Stimulated activated naive CD8-positive, alpha-beta T cell treated with anti-CD3 and anti-CD28 coated beads, Interleukin-15, amount 100 ng/mL, for 72 hours (primary cell): ENCODE results near the gene GALNS.
A peak's percentile ranks its signal among the peaks of the same experiment; 100 is the strongest.
"Not testable (repeated sequence)": the region's sequence is repeated elsewhere in the genome, so short reads cannot be mapped to it uniquely, and the experiment has no call there.

Experiments used
- ATAC-seq: fragments of 150-1000 bp; cut with Tn5 transposase; 2 replicates; pipeline ENCODE4 v1.10.0; 2021; ENCODE audit warnings: mild to moderate bottlenecking, moderate library complexity
- DNase-seq, 2 donors: peaks; one replicate each; pipeline ENCODE4 v3.0.0; 2021 to 2022
- H3K27ac Mint-ChIP-seq, 2 donors: one replicate each; pipeline ENCODE4 v1.8.0; 2022; ENCODE audit warnings: mild to moderate bottlenecking in 2 of 2, mixed read lengths in 2 of 2, moderate library complexity in 2 of 2
- H3K27me3 Mint-ChIP-seq: one replicate; pipeline ENCODE4 v1.8.0; 2022; ENCODE audit warnings: mixed read lengths
- H3K4me1 Mint-ChIP-seq: one replicate; pipeline ENCODE4 v1.8.0; 2022; ENCODE audit warnings: mild to moderate bottlenecking, mixed read lengths
- H3K4me3 Mint-ChIP-seq, 2 donors: one replicate each; pipeline ENCODE4 v1.8.0; 2022; ENCODE audit warnings: mild to moderate bottlenecking in 2 of 2, mixed read lengths in 2 of 2, moderate library complexity in 1 of 2
- H3K9me3 Mint-ChIP-seq, 2 donors: one replicate each; pipeline ENCODE4 v1.8.0; 2022; ENCODE audit warnings: mixed read lengths in 2 of 2

GALNS gene

DNA sequence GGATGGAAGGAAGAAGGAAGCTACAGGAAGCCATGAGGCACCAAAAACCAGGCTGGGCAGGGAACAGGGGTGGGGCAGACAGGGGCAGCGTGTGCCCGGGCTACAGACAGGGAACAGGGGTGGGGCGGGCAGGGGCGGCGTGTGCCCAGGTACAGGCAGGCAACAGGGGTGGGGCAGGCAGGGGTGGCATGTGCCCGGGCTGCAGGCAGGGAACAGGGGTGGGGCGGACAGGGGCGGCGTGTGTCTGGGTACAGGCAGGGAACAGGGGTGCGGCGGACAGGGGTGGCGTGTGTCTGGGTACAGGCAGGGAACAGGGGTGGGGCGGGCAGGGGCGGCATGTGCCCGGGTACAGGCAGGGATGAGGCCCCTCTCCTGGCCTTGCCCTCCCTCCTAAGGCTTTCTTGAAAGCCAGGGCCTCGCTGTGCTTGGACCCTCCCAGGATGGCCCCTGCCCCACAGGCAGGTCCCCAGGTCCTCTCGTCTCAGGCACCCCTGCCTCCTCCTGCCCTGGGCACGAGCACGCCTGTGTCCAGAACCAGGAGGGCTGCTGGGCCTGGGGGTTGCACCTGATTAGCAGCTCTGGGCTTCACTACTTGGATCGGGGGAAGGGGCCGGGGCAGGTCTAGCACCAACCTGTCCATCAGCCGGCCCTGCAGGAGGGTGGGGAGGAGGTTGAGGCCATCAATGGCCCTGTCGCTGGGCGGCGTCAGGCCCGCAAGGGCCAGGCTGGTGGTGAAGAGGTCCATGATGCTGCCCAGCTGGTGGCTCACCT lies 30.5 kb downstream of the GALNS start:
- peak overlapping the region; percentile 19 to 35 for H3K27ac Mint-ChIP-seq
- ATAC-seq (peak; percentile 36), DNase-seq (no peak)
- H3K4me3 Mint-ChIP-seq: no peak overlapping the region
- H3K9me3 Mint-ChIP-seq: no peaks in the 10 kb centered on the region
- H3K4me1 Mint-ChIP-seq: no peaks in the 10 kb centered on the region
- no peaks in the 10 kb centered on the region for H3K27me3 Mint-ChIP-seq

DNA sequence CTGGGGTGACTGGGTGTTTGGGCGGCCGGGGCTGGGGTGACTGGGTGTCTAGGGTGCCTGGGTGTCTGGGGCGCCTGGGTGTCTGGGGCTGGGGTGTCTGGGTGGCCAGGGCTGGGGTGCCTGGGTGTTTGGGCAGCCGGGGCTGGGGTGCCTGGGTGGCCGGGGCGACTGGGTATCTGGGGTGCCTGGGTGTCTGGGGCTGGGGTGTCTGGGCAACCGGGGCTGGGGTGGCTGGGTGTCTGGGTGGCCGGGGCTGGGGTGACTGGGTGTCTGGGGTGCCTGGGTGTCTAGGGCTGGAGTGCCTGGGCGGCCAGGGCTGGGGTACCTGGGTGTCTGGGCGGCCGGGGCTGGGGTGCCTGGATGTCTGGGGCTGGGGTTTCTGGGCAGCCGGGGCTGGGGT lies 31.6 kb downstream of the GALNS start:
- Mint-ChIP-seq H3K27ac (no peak overlapping the region), H3K27me3 (no peaks in the 10 kb centered on the region), H3K4me1 (no peaks in the 10 kb centered on the region), H3K9me3 (no peaks in the 10 kb centered on the region), H3K4me3 (no peak overlapping the region)
- ATAC-seq: peak; percentile 48
- no peak for DNase-seq

DNA sequence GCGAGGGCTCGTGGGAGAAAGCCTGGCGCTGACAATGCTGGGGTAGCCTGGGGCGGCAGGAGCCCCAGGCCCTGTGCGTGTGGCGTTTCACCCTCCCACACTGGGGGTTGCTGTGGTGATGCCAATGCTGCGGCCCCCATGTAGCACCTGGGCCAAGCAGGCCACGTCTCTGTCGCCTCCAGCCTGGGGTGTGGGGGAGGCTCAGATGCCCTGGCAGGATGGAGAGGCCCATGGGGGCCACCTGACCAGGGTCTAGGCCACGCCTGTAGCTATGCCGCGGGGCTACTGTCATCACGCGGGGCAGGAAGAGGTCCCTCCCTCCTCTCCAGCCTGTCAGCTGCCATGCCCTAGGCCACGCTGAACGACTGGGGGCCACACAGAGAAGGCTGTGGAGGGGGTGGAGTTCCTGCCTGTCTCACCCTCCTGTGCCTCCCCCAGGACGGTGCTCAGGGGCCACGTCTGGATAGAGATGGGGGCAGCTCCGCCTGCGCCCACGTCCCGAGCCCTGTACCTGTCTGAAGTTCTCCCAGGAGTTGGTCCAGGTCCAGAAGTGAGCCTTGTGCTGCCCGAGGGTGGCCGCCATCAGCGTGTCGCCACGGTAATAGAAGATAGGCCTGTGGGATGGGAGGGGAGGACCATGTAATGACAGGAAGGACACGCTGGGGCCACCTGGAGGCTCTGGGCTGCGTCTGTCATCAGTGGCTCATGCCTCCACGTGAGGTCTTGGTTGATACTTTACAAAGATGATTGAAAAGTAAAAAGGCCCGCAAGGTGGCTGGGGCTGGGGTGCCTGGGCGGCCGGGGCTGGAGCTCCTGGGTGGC lies 32.3 kb downstream of the GALNS start:
- peak overlapping the region in 1 of 2 donors; percentile 36 for H3K27ac Mint-ChIP-seq

DNA sequence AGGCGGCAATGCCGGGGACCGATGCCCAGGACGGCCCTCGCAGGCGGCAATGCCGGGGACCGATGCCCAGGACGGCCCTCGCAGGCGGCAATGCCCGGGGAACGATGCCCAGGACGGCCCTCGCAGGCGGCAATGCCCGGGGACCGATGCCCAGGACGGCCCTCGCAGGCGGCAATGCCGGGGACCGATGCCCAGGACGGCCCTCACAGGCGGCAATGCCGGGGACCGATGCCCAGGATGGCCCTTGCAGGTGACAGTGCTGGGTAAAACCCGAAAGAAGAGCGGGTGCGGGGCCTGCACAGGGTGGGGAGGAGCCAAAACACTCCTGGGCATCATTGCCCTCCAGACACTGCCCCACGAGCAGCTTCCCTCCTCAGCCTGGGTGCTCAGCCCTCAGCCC lies 33.1 kb downstream of the GALNS start:
- not testable (repeated sequence) for H3K4me1 Mint-ChIP-seq, H3K4me3 Mint-ChIP-seq, H3K9me3 Mint-ChIP-seq, ATAC-seq, H3K27me3 Mint-ChIP-seq, DNase-seq, H3K27ac Mint-ChIP-seq

More for the DNA sequence above, 32.3 kb downstream of the GALNS start:
- DNase-seq: no peak
- Mint-ChIP-seq H3K27me3 (no peaks in the 10 kb centered on the region), H3K4me1 (no peaks in the 10 kb centered on the region), H3K4me3 (no peak overlapping the region), H3K9me3 (no peaks in the 10 kb centered on the region)
- peak; percentile 2 for ATAC-seq

DNA sequence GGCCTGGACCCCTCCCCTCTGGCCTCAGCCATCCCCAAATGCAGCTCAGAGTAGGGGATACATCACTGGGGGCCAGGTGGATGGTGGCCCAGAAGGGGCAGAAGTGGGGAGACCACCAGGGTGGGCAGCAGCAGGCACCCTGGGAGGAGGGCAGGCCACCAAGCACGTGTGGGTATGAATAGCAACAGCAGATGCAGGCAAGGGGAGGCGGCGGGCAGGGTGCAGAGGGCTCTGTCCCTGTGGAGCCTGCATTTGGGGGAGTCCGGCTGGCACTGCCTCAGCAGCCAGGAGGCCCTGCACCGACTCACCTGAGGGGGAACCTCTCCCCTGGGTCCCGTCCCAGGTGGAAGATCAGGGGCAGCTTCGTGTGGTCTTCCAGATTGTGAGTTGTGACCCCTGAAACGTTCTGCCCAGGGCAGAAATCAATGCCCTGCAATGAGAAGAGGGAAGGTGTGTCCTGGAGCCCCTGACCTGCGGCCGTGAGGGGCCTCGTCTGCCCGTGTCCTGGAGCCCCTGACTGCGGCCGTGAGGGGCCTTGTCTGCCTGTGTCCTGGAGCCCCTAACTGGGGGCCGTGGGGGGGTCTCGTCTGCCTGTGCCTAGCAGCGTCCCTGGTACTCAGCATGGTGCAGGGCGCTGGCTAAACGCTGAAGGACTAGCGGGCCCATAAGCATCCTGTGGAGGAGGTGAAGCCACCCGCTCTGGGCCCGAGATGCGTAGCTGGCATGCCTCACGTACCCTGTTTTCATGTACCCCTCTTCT lies 34.3 kb downstream of the GALNS start:
- DNase-seq: no peak
- Mint-ChIP-seq H3K27ac (no peak overlapping the region), H3K4me1 (no peaks in the 10 kb centered on the region), H3K27me3 (no peaks in the 10 kb centered on the region), H3K9me3 (no peaks in the 10 kb centered on the region), H3K4me3 (no peak overlapping the region)
- ATAC-seq: no peak

DNA sequence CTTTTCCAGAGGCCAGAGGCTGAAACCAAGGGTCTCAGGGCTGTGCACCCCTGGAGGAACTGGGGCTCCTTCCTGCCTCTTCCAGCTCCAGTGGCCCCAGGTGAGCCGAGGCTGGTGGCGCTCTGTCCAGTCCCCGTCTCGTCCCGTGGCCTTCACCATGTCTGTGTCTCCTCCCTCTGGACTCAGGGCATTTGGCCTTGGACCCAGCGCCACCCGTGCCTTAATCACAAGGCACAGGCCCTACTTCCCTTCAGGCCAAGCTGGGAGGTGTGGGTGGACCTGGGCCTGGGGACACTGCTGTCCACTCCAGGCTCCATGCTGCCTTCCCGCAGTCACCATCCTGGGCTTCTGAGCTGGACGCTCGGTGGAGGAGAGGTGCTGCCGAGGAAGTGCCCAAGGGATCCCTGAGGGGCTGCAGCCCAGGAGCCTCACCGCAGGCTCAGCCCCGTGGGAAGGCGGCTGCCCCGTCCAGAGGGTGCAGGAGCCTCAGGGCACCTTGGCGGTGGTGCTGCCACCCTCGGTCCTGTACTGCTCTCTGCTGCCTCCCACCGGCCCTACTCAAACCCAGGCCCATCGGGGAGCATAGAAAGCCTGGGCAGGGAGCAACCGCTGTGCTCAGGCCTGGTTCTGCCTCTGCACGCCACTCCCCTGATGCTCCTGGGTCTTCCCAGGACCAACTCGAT lies 35.4 kb downstream of the GALNS start:
- Mint-ChIP-seq H3K4me1 (no peaks in the 10 kb centered on the region), H3K4me3 (no peak overlapping the region), H3K27me3 (no peaks in the 10 kb centered on the region), H3K9me3 (no peaks in the 10 kb centered on the region), H3K27ac (peak overlapping the region in 1 of 2 donors; percentile 12)
- no peak for DNase-seq
- no peak for ATAC-seq

DNA sequence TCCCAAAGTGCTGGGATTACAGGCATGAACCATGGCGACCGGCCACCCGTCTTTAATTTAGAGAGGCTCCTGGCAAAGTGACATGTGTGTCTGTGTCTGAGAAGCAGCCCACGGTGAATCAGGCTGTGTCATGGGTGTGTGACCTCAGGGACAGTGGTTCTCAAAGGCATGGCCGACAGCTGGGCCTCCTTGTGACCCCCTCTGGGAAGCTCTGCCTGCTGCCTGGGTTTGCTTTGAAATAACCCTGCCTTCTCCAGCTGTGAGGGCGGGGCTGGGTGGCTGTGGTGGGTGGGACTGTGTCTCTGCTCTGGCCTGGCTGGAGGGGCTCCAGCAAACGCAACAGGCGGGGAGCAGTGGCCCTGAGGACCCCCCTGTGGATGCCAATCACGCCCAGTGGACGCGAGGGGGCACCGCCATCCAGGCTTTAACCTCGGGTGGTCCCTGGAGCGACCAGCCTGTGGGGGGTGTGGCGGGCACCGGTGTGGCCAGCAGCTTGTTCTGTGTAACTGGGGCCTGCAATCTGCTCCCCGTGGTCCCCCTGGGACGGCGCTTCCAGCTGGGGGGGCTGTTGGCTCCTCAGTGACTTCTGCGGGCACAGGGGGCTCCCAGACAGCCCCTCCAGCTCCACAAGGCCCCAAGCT lies 36.2 kb downstream of the GALNS start:
- Mint-ChIP-seq H3K27me3 (no peaks in the 10 kb centered on the region), H3K4me1 (no peaks in the 10 kb centered on the region), H3K27ac (peak overlapping the region in 1 of 2 donors; percentile 12), H3K4me3 (no peak overlapping the region), H3K9me3 (no peaks in the 10 kb centered on the region)
- DNase-seq (no peak), ATAC-seq (no peak)

DNA sequence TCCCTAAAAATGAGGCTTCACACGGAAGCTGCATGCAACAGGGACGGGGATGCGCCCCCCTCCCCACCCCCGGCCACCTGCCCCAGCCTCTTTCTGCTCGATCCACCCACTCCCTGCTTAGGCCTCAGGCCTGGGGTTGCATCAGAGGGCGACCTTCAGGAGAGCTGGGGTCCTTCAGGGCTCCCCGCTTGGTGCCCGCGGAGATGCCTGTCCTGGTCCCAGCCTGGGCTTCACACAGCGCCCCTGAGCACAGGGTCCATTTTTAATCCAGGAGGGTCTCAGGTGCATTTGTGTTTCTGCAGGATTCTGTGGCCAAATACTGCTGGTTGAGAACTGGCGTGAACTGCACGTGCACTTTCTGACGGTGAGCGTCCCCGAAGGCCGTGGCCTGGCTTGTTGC lies 37.6 kb downstream of the GALNS start:
- DNase-seq: no peak
- Mint-ChIP-seq H3K27me3 (no peaks in the 10 kb centered on the region), H3K4me1 (no peaks in the 10 kb centered on the region), H3K9me3 (no peaks in the 10 kb centered on the region), H3K27ac (peak overlapping the region in 1 of 2 donors; percentile 27), H3K4me3 (no peak overlapping the region)
- no peak for ATAC-seq

DNA sequence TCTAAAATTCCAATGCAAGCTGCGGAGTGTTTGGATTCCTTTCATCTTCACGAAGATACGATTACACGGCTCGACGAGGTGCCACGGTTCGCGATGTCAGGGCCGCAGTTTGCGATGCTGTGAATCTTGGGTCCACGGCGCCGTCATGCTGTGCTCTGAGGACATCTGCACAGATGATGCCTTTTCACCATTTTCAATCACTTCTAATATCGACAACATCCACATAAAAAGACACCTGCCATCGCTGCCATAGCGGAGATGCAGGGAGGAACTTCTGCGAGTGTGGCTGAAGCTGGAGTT lies 38.2 kb downstream of the GALNS start:
- Mint-ChIP-seq H3K27me3 (no peaks in the 10 kb centered on the region), H3K4me3 (no peak overlapping the region), H3K4me1 (no peaks in the 10 kb centered on the region), H3K27ac (no peak overlapping the region), H3K9me3 (no peaks in the 10 kb centered on the region)
- no peak for DNase-seq
- ATAC-seq: no peak

DNA sequence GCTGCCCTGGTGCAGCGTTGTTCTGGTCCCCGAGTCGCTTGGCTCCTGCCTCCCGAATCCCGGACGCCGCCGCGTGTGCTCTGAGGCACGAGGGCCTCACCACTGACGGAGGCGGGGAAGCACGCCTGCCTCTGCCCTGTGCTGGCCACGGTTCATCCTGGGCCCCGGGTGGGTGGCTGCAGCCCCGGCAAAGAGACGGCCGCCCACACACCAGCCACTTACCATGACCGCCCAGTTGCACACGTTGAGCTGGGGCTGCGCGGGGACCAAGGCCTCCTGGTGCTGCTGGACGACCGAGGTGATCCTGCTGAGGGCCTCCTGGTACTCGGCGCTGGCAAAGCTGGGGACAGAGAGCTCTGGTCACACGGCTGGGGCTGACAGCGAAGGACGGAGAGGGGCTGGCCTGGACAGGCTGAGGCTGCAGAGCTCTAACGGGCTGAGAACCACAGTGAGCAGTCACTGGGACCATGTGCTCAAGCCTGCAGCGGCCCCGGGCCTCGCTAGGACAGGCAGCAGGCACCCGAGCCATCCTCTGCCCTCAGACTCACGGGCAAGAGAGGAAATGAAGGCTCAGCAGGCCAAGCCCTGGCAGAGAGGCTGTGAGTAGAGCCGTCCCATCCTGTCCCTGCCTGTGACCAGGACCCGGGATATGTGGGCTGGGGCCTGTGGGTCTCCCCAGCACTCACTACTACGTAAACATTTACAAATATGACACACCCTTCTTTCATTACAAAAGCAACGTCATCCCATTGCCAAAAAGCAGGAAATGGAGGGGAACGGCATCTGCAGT lies 38.8 kb downstream of the GALNS start:
- Mint-ChIP-seq H3K27ac (no peak overlapping the region), H3K27me3 (no peaks in the 10 kb centered on the region), H3K4me1 (peaks cover 1% of the 10 kb centered on the region), H3K4me3 (no peak overlapping the region), H3K9me3 (no peaks in the 10 kb centered on the region)
- DNase-seq (no peak), ATAC-seq (no peak)

DNA sequence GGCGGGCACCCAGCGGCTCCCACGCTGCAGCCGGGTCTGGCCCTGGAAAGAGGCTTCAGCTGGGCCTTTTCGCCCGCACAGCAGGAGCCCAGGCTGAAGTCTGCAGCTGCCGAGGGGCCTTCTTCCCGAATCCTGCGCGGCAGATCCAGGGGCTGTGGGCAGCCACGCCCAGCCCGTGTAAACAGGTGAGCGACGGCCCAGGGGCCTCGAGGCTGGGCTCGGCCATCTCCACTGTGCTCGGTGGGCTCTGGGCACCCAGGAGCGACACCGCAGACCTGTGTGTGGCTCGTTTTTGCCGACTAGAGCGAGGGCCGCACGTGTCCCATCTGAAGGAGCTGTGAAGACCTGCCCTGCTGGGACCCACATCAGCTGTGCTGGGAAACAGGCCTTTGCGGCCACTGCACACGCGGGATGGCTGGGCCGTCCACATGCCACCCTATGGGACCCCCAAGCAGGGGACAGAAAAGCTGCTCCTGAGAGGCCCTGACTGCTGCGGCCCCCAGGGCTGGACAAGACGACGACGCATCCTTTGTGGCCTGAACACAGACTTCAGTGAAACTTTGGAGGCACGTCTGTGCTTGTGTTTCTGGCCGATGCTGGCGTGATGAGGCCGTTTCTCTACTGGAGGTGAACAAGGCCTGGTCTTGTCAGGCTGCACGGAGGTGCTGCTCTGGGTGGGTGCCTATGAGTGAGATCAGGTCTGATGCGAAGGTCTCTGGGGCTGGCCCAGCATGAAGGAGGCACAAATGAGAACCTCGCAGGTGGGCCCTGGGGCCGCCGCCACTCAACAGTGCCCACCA lies 39.8 kb downstream of the GALNS start:
- Mint-ChIP-seq H3K4me3 (no peak overlapping the region), H3K4me1 (peaks cover 10% of the 10 kb centered on the region), H3K9me3 (no peaks in the 10 kb centered on the region), H3K27ac (peak overlapping the region in 1 of 2 donors; percentile 65), H3K27me3 (no peaks in the 10 kb centered on the region)
- ATAC-seq: no peak
- no peak for DNase-seq

DNA sequence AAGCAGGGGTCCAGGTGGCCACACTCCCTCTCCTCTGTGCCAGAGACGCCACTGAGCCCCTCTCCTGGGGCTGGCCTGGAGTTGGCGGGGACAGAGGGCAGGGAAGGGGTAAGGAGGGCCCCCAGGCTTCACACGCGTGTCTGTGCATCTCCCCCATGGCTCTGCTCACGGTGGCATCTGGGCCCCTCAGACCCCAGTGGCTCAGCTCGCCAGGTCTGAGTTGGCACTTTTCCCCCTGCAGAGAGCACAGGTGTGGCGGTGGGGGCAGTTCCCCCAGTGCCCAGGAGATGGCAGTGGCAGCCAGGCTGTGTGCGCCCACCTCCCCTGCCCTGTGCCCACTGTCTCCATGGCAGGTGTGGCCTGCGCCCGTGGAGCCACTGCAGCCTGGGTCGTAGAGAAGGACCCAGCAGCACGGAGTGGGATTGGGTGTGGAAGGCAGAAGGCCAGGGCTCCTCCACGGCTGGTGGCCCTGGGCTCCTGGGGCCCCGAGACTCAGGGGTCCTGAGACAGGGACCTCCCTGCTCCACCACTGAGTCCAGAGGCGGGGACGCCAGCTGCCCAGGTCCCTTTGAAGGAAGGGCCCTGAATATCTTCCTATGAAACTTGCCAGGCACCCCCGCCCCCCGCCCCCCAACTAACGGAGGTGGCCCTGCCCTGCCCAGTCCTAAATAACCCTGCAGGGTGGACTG lies 40.7 kb downstream of the GALNS start:
- DNase-seq (peak; percentile 69 to 71), ATAC-seq (peak; percentile 46)
- no peak overlapping the region for H3K4me3 Mint-ChIP-seq
- no peaks in the 10 kb centered on the region for H3K9me3 Mint-ChIP-seq
- no peak overlapping the region for H3K27ac Mint-ChIP-seq
- H3K4me1 Mint-ChIP-seq: peaks cover 14% of the 10 kb centered on the region
- no peaks in the 10 kb centered on the region for H3K27me3 Mint-ChIP-seq

DNA sequence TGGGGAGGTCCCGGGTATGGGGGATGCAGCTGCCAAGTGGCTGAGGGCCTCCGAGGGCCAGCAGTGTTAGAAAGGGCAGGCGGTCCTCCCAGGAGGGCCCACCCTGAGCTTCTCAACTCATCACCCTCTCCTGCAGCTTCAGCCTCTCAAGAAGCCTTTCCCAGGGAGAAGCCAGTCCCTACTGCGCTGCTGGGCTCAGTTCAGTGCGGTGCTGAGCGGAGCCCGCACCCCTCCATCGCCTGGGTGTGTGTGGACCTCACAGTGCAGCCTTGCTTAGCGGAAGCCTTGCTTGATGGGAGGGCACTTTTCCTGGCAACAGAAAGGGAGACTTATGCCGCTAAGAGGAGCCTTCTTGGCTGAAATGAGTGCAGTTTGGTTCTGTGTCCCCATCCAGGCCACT lies 41.5 kb downstream of the GALNS start:
- Mint-ChIP-seq H3K27ac (peak overlapping the region in 1 of 2 donors; percentile 71), H3K27me3 (no peaks in the 10 kb centered on the region), H3K4me3 (no peak overlapping the region), H3K4me1 (peaks cover 22% of the 10 kb centered on the region), H3K9me3 (no peaks in the 10 kb centered on the region)
- ATAC-seq (no peak), DNase-seq (no peak)
